Upper lobe of right lung (tissue), 1 donor: ENCODE results near the gene ZFAND3. TPM values are rescaled to one million over a fixed set of nuclear protein-coding genes. Genes with fewer than 3 reads are reported as not detected.
A peak's percentile ranks its signal among the peaks of the same experiment; 100 is the strongest.
"Not testable (repeated sequence)": the region's sequence is repeated elsewhere in the genome, so short reads cannot be mapped to it uniquely, and the experiment has no call there.

Source experiments
- ATAC-seq: fragments of 200-7000 bp; cut with Tn5 transposase; one replicate; pipeline ENCODE4 v1.9.1; 2020; ENCODE audit warnings: mild to moderate bottlenecking, moderate library complexity
- DNase-seq: peaks from one replicate; pipeline ENCODE4 v3.0.0-alpha.2; 2020
- H3K27ac ChIP-seq: fragments of 200-600 bp; one replicate; pipeline ENCODE4 v1.8.0; 2022
- H3K27me3 ChIP-seq: fragments of 200-600 bp; one replicate; pipeline ENCODE4 v1.8.0; 2022; ENCODE audit warnings: mild to moderate bottlenecking
- H3K36me3 ChIP-seq: fragments of 200-600 bp; one replicate; pipeline ENCODE4 v1.8.0; 2022
- H3K4me1 ChIP-seq: fragments of 200-600 bp; one replicate; pipeline ENCODE4 v1.8.0; 2022
- H3K4me3 ChIP-seq: fragments of 200-600 bp; one replicate; pipeline ENCODE4 v1.8.0; 2022; ENCODE audit warnings: mild to moderate bottlenecking
- H3K9me3 ChIP-seq: fragments of 200-600 bp; one replicate; pipeline ENCODE4 v1.8.0; 2022
- intact Hi-C: fragments of 100-400 bp; cut with DNase I; formaldehyde crosslinking; loops from one replicate; pipeline ENCODE4 v1.11.0; 2022
- total RNA-seq: library from RNA; stranded (reverse); fragmentation: NEBNext Ultra II Directional; extraction: Animal tissue kit (Norgen Biotek cat#: 25700); gene quantifications from one replicate; pipeline ENCODE4 v1.2.1, GENCODE V29; 2021
- TF ChIP-seq, protein P1 (sequence below): fragments of 200-600 bp; IDR thresholded peaks from one replicate; pipeline ENCODE4 v1.8.0; 2022; ENCODE audit warnings: antibody characterized with exemption
- donor health status: DM: no; HTN: yes; CAD: no; lungs with severe emphysema.

The ZFAND3 gene
- total RNA-seq, 1 donor from 2014 or later: 69.1 TPM

DNA sequence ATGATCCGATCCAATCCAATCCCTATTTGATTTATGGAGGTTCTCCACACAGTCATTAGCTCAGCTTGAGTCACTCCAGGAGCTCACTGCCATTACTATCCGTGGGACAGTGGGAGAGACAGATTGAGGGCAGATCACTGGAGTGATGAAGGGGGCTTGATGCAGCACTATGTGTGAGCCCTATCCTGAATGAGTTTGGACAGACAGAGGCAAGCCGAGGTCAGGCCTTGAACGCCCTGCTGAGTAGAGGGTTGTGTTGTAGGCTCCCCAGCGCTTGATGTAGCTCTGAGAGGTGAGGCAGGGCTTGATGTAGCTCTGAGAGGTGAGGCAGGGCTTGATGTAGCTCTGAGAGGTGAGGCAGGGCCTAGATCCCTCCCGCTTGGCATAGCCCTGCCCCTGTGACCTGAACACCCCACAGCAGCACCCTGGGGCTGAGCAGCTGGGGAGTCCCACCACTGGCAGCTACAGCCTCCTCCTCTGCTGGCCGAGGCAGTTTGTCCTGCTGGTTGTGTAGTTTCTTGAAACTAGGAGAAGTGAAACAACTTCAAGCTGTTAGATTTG is 58.7 kb downstream of the ZFAND3 start:
- TF ChIP-seq, protein P1, sequence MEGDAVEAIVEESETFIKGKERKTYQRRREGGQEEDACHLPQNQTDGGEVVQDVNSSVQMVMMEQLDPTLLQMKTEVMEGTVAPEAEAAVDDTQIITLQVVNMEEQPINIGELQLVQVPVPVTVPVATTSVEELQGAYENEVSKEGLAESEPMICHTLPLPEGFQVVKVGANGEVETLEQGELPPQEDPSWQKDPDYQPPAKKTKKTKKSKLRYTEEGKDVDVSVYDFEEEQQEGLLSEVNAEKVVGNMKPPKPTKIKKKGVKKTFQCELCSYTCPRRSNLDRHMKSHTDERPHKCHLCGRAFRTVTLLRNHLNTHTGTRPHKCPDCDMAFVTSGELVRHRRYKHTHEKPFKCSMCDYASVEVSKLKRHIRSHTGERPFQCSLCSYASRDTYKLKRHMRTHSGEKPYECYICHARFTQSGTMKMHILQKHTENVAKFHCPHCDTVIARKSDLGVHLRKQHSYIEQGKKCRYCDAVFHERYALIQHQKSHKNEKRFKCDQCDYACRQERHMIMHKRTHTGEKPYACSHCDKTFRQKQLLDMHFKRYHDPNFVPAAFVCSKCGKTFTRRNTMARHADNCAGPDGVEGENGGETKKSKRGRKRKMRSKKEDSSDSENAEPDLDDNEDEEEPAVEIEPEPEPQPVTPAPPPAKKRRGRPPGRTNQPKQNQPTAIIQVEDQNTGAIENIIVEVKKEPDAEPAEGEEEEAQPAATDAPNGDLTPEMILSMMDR: no peak
- DNase-seq: no peak
- Histone ChIP-seq H3K4me3 (no peak overlapping the region), H3K36me3 (no peaks in the 10 kb centered on the region), H3K27me3 (no peaks in the 10 kb centered on the region), H3K9me3 (no peaks in the 10 kb centered on the region), H3K4me1 (peaks cover 34% of the 10 kb centered on the region), H3K27ac (no peak overlapping the region)
- intact Hi-C loops: no loop called here
- peak; percentile 38 for ATAC-seq

DNA sequence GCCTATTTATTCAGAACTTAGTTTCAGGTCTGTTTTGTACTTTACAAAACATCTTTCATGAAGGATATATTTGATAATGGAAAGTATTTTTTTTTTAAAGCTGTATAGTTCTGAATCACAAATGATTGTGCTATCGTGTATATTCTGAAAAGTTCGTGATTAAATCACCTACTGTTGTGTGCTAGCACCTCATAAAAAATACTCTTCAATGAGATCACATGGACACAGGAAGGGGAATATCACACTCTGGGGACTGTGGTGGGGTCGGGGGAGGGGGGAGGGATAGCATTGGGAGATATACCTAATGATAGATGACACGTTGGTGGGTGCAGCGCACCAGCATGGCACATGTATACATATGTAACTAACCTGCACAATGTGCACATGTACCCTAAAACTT is 61.1 kb downstream of the ZFAND3 start:
- H3K36me3 ChIP-seq, H3K27ac ChIP-seq, DNase-seq, intact Hi-C loops, H3K9me3 ChIP-seq, H3K4me3 ChIP-seq, H3K27me3 ChIP-seq, ATAC-seq: not testable (repeated sequence)
- peaks cover 34% of the 10 kb centered on the region for H3K4me1 ChIP-seq

DNA sequence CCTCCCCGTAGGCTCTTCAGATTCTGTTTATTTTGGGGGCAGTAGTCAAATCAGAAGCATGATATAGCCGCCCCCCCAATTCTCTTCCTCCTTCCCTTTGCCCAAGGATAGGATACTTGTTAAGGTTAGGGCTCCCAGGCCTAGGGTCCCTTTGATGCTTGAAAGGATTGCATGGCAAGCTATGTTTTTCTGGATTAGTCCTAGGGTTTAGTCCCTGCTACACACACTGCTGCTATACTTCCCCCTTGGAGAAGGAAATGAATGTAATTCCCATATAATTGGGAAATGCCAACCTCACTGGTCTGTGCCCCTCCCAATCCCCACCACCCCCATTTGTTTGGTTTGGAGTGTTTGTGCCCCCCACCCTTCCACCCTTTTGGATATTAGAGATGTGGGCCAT is 62.8 kb downstream of the ZFAND3 start:
- peaks cover 34% of the 10 kb centered on the region for H3K4me1 ChIP-seq
- H3K9me3 ChIP-seq: no peaks in the 10 kb centered on the region
- intact Hi-C loops: no loop called here
- no peak overlapping the region for H3K4me3 ChIP-seq
- TF ChIP-seq, protein P1: no peak
- no peak for ATAC-seq
- H3K27me3 ChIP-seq: no peaks in the 10 kb centered on the region
- H3K27ac ChIP-seq: no peak overlapping the region
- no peaks in the 10 kb centered on the region for H3K36me3 ChIP-seq
- DNase-seq: no peak

DNA sequence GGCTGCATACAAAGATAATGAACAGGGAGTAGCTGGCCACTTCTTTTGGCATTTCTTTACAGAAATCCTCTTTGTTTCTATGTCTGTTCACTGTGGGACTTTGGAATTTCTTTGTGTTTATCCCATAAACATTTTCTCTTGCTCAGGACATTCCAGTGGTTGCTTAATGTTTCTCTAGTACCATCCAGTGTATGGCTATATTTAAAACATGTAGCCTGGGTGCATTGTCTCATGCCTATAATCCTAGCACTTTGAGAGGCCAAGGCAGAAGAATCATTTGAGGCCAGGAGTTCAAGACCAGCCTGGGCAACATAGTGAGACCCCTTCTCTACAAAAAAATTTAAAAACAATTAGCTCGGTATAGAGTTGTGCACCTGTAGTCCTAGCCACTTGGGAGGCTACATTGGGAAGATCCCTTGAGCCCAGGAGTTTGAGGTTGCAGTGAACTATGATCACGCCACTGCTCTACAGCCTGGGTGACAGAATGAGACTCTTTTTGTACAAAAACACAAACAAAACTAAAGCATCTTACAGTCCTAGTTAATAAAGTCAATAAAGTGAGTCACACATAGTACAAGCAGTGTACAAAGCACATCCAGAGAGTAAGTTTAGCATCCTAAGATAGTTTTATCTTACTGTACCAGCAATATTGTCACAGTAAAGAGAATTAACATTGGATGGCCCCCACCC is 63.3 kb downstream of the ZFAND3 start:
- intact Hi-C loops: no loop called here
- Histone ChIP-seq H3K4me1 (peaks cover 31% of the 10 kb centered on the region), H3K27ac (no peak overlapping the region), H3K27me3 (no peaks in the 10 kb centered on the region), H3K9me3 (no peaks in the 10 kb centered on the region), H3K36me3 (no peaks in the 10 kb centered on the region), H3K4me3 (no peak overlapping the region)
- DNase-seq (no peak), ATAC-seq (peak; percentile 36)
- TF ChIP-seq, protein P1: no peak

DNA sequence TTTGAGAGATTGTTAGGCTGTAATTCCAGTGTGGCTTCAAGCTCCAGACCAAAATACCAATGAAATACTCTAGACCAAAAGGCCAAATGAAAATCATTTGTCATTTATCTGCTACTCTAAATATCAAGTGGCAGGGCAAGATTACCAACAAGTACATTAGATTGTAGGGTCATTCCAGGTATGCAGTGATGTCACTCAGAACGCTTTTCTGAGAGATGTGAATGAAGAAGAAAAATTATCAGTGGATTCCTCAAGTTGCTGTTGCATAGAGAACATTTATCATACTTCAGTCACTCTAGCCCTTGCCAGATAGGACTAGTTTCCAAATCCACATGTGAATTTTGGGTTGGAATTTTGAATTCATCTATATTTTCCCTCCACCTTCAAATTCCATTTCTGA is 65.0 kb downstream of the ZFAND3 start:
- Histone ChIP-seq H3K27ac (no peak overlapping the region), H3K36me3 (no peaks in the 10 kb centered on the region), H3K4me1 (peaks cover 30% of the 10 kb centered on the region), H3K4me3 (no peak overlapping the region), H3K27me3 (no peaks in the 10 kb centered on the region), H3K9me3 (no peaks in the 10 kb centered on the region)
- DNase-seq (no peak), ATAC-seq (no peak)
- intact Hi-C loops: no loop called here
- TF ChIP-seq, protein P1: no peak

DNA sequence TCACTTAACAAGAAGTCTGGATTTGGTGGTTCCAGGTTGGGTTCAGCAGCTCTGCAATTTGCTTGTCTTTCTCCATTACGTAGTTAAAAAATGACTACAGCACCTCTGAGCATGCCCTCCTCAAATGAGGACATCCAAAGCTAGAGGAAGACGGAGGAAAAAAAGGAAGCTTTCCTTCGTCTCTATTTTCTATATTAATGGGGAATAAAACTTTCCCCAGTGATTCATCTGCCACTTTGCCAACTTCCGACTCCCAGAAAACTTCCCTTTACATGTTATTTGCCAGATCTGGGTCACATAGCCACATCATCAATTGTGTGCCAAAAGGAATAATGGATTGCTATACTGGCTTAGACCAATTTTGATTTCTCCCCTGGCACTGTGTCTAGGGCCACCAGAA is 69.5 kb downstream of the ZFAND3 start:
- peaks cover 17% of the 10 kb centered on the region for H3K4me1 ChIP-seq
- no peak for DNase-seq
- TF ChIP-seq, protein P1: no peak
- no peaks in the 10 kb centered on the region for H3K9me3 ChIP-seq
- no peaks in the 10 kb centered on the region for H3K27me3 ChIP-seq
- no peak overlapping the region for H3K4me3 ChIP-seq
- intact Hi-C loops: no loop called here
- ATAC-seq: peak; percentile 25
- no peak overlapping the region for H3K27ac ChIP-seq
- no peaks in the 10 kb centered on the region for H3K36me3 ChIP-seq
